ENCODE measurements around the gene EMSY.

EMSY gene

GRCh38 chr11:76455331-76455730 is 10.5 kb downstream of the EMSY start:
- DNase-seq (ENCODE audit: low read depth) = no peak

- DNase-seq (ENCODE audit: low read depth) = no peak
These were observed 11.1 kb downstream of the EMSY start for GRCh38 chr11:76455931-76456330.

- DNase-seq (ENCODE audit: low read depth) = no peak
These were observed 11.8 kb downstream of the EMSY start for GRCh38 chr11:76456571-76456970.

- DNase-seq (ENCODE audit: low read depth) = no peak
These were observed 14.5 kb downstream of the EMSY start for GRCh38 chr11:76459299-76459698.

GRCh38 chr11:76459846-76460245 is 15.0 kb downstream of the EMSY start:
- no peak for DNase-seq (ENCODE audit: low read depth)

GRCh38 chr11:76462317-76462716 is 17.5 kb downstream of the EMSY start:
- no peak for DNase-seq (ENCODE audit: low read depth)

- no peak for DNase-seq (ENCODE audit: low read depth)
These were observed 20.9 kb downstream of the EMSY start for GRCh38 chr11:76465701-76466100.

GRCh38 chr11:76466666-76467065 is 21.8 kb downstream of the EMSY start:
- DNase-seq (ENCODE audit: low read depth) = no peak

GRCh38 chr11:76469141-76469540 is 24.3 kb downstream of the EMSY start:
- no peak for DNase-seq (ENCODE audit: low read depth)

GRCh38 chr11:76471382-76471781 is 26.6 kb downstream of the EMSY start:
- DNase-seq (ENCODE audit: low read depth) = no peak

- no peak for DNase-seq (ENCODE audit: low read depth)
These were observed 35.4 kb downstream of the EMSY start for GRCh38 chr11:76480241-76480640.

GRCh38 chr11:76491644-76492043 is 46.8 kb downstream of the EMSY start:
- no peak for DNase-seq (ENCODE audit: low read depth)

GRCh38 chr11:76493040-76493439 is 48.2 kb downstream of the EMSY start:
- DNase-seq (ENCODE audit: low read depth) = no peak

- no peak for DNase-seq (ENCODE audit: low read depth)
These were observed 49.1 kb downstream of the EMSY start for GRCh38 chr11:76493626-76494539.

- no peak for DNase-seq (ENCODE audit: low read depth)
These were observed 50.2 kb downstream of the EMSY start for GRCh38 chr11:76495019-76495418.

- DNase-seq (ENCODE audit: low read depth) = no peak
These were observed 51.4 kb downstream of the EMSY start for GRCh38 chr11:76496174-76496573.

GRCh38 chr11:76501526-76502202 is 56.8 kb downstream of the EMSY start:
- no peak for DNase-seq (ENCODE audit: low read depth)

GRCh38 chr11:76506833-76507232 is 62.0 kb downstream of the EMSY start:
- DNase-seq (ENCODE audit: low read depth) = no peak

- no peak for DNase-seq (ENCODE audit: low read depth)
These were observed 65.5 kb downstream of the EMSY start for GRCh38 chr11:76510060-76511047.

GRCh38 chr11:76512851-76513653 is 68.2 kb downstream of the EMSY start:
- DNase-seq (ENCODE audit: low read depth) = no peak

- DNase-seq (ENCODE audit: low read depth) = no peak
These were observed 68.8 kb downstream of the EMSY start for GRCh38 chr11:76513654-76514034.

Measured in stimulated activated CD8-positive, alpha-beta memory T cell treated with anti-CD3 and anti-CD28 coated beads, Interleukin-7, amount 100 ng/mL, for 24 hours (primary cell).